HepG2 (cell line): ENCODE data around the gene ALG14. TPM values are rescaled to one million over a fixed set of nuclear protein-coding genes. Genes with fewer than 3 reads are reported as not detected.
"Not testable (repeated sequence)": the region's sequence is repeated elsewhere in the genome, so short reads cannot be mapped to it uniquely, and the experiment has no call there.

Experiments used
- ATAC-seq: fragments of 200-7000 bp; cut with Tn5 transposase; 3 replicates; pipeline ENCODE4 v1.9.1; 2020; ENCODE audit warnings: mild to moderate bottlenecking, moderate library complexity
- BruUV-seq: library from RNA; stranded (reverse); fragments of 400-500 nt; replicated peaks from 2 replicates; lab custom pipeline; 2021; lab: Mats Ljungman, UMichigan
- CTCF ChIA-PET: fragments of 300-600 bp; formaldehyde crosslinking; extraction: SDS; loops from one replicate; lab custom pipeline; 2021; ENCODE audit warnings: low total read pairs, inconsistent platforms, low intra/inter-chr PET ratio; lab: Yijun Ruan, JAX
- POLR2A ChIA-PET: fragments of 350-600 bp; sonication (Branson Sonifier 250); formaldehyde crosslinking; loops from one replicate; lab custom pipeline; 2020; ENCODE audit warnings: antibody characterized with exemption, inconsistent platforms; lab: Yijun Ruan, JAX
- DNase-seq: peaks from one replicate; pipeline ENCODE4 v3.0.0-alpha.2; 2015; ENCODE audit warnings: low spot score
- FAIRE-seq: peaks from 3 replicates; lab custom pipeline; 2011; peaks lifted over from hg19 to GRCh38; lab: Jason Lieb, UNC
- H2AFZ ChIP-seq: one replicate; pipeline ENCODE4 v1.6.1; 2011; ENCODE audit warnings: low read length, inconsistent platforms
- H3K27ac ChIP-seq: fragments of 300-600 bp; 3 replicates; pipeline ENCODE4 v1.8.0; 2011; ENCODE audit warnings: mixed run types, mild to moderate bottlenecking, mixed read lengths, low read length, inconsistent platforms; ENCODE audit not compliant: insufficient read depth; ENCODE audit errors: extremely low read length
- H3K27me3 ChIP-seq, 2 experiments: fragments of 200-600 bp in 1 of 2; 2 replicates in 1 of 2; 3 replicates in 1 of 2; pipeline versions ENCODE4 v1.6.0 to v1.8.0; 2011; ENCODE audit warnings: low read length in 2 of 2, mild to moderate bottlenecking in 2 of 2, moderate library complexity in 2 of 2, inconsistent platforms in 1 of 2; ENCODE audit not compliant: insufficient read depth in 2 of 2, control insufficient read depth in 1 of 2
- H3K36me3 ChIP-seq, 2 experiments: fragments of 200-600 bp in 1 of 2; replicated peaks in 1 of 2; 2 replicates in 1 of 2; 3 replicates in 1 of 2; pipeline versions ENCODE4 v1.5.1 to v1.8.0; 2011; ENCODE audit warnings: low read length in 2 of 2, inconsistent platforms in 1 of 2; ENCODE audit not compliant: insufficient read depth in 2 of 2, control insufficient read depth in 1 of 2
- H3K4me1 ChIP-seq: 2 replicates; pipeline ENCODE4 v1.5.1; 2012; ENCODE audit warnings: low read length, inconsistent platforms; ENCODE audit not compliant: insufficient read depth
- H3K4me2 ChIP-seq: 2 replicates; pipeline ENCODE4 v1.6.0; 2011; ENCODE audit warnings: low read depth, low read length, inconsistent platforms
- H3K4me3 ChIP-seq, 3 experiments: fragments of 200-600 bp in 1 of 3; sonication (generic), shearing (Covaris generic) in 1 of 3; replicated peaks in 1 of 3; 2 replicates each; pipeline ENCODE4 v1.5.1; 2011 to 2016; ENCODE audit warnings: low read length in 3 of 3, inconsistent platforms in 2 of 3, low read depth in 2 of 3, mild to moderate bottlenecking in 2 of 3, control low read depth in 1 of 3, mixed read lengths in 1 of 3; ENCODE audit not compliant: insufficient read depth in 1 of 3
- H3K79me2 ChIP-seq: one replicate; pipeline ENCODE4 v1.6.1; 2011; ENCODE audit warnings: low read length, inconsistent platforms; ENCODE audit not compliant: insufficient read depth
- H3K9ac ChIP-seq: 2 replicates; pipeline ENCODE4 v1.6.0; 2011; ENCODE audit warnings: mild to moderate bottlenecking, low read depth, low read length, inconsistent platforms; ENCODE audit not compliant: insufficient read depth
- H3K9me3 ChIP-seq: 2 replicates; pipeline ENCODE4 v1.5.1; 2012; ENCODE audit warnings: mild to moderate bottlenecking, low read length
- H4K20me1 ChIP-seq: 2 replicates; pipeline ENCODE4 v1.6.0; 2011; ENCODE audit warnings: inconsistent platforms, mild to moderate bottlenecking, low read length, moderate library complexity; ENCODE audit not compliant: insufficient read depth
- TRIM24 ChIP-seq: sonication (generic); formaldehyde crosslinking; IDR thresholded peaks from 2 replicates; pipeline ENCODE4 v1.8.0; 2022; ENCODE audit warnings: mild to moderate bottlenecking, missing genetic modification reagents
- ZNF17 ChIP-seq: sonication (generic); formaldehyde crosslinking; IDR thresholded peaks from 2 replicates; pipeline ENCODE4 v1.5.0; 2020; ENCODE audit warnings: mild to moderate bottlenecking, missing genetic modification reagents
- WGBS: methylation state at CpG from one replicate; pipeline ENCODE4 v1.1.6; 2017; ENCODE audit warnings: low lambda C conversion rate; 5-methylcytosine and 5-hydroxymethylcytosine counted together
- in situ Hi-C: cut with HindIII; loops from 2 replicates; pipeline ENCODE4 v1.10.0; 2017; ENCODE audit warnings: low pct_unique_long_range_greater_than_20kb; ENCODE audit not compliant: extremely low pct_ligation_motif_present
- intact Hi-C: fragments of 100-400 bp; cut with micrococcal nuclease; formaldehyde crosslinking; loops from one replicate; pipeline ENCODE4 v1.10.0; 2022; ENCODE audit not compliant: unreplicated experiment
- polyA plus RNA-seq, 8 experiments: library from polyadenylated mRNA; depleted of rRNA in 3 of 8; stranded (reverse) in 7 of 8; unstranded in 1 of 8; fragments of >200 nt; fragmentation: Illumina TruSeq in 4 of 8; extraction: Trizol in 4 of 8; gene quantifications; 2 replicates each; pipeline versions ENCODE4 v1.2.1 to v1.2.3, GENCODE V29; 2011 to 2016; ENCODE audit warnings: low read depth in 4 of 8, missing spikeins in 1 of 8, mixed read lengths in 1 of 8; ENCODE audit not compliant: insufficient read depth in 1 of 8
- total RNA-seq, 5 experiments: library from RNA; depleted of rRNA; stranded (reverse); fragments of >200 nt; fragmentation: Illumina TruSeq; extraction: Trizol; gene quantifications; 2 replicates each; pipeline ENCODE4 v1.2.3, GENCODE V29; 2016; ENCODE audit warnings: low read depth in 1 of 5

The ALG14 gene
- total and polyA plus RNA-seq, 2 of the 13 experiments (the other 11 are each of a cell fraction or from before 2014, with no cell fraction given): 4.5 to 12.7 TPM

- no peak for FAIRE-seq
Observed at GRCh38 chr1:94998114-94998513, 74.6 kb downstream of the ALG14 start.

GRCh38 chr1:94995536-94995935 lies 77.2 kb downstream of the ALG14 start:
- H3K4me3 ChIP-seq, DNase-seq, H3K79me2 ChIP-seq, BruUV-seq, intact Hi-C loops, FAIRE-seq, in situ Hi-C loops, ATAC-seq, H3K27me3 ChIP-seq, H4K20me1 ChIP-seq, H3K27ac ChIP-seq, H3K9me3 ChIP-seq, H3K4me2 ChIP-seq, POLR2A ChIA-PET, H3K36me3 ChIP-seq, CTCF ChIA-PET, H2AFZ ChIP-seq, H3K9ac ChIP-seq: not testable (repeated sequence)
- 94% methylated on average over 6 of the region's 6 CpGs for WGBS
- peaks cover 21% of the 10 kb centered on the region for H3K4me1 ChIP-seq

More at GRCh38 chr1:94998114-94998513, 74.6 kb downstream of the ALG14 start:
- peaks cover 29% of the 10 kb centered on the region for H3K4me1 ChIP-seq
- H3K79me2 ChIP-seq: no peaks in the 10 kb centered on the region
- H3K27ac ChIP-seq: no peak overlapping the region
- TF ChIP-seq ZNF17 (no peak), TRIM24 (CRISPR knock-in tag) (no peak)
- no peaks in the 10 kb centered on the region for H4K20me1 ChIP-seq
- no peak for DNase-seq
- ChIA-PET CTCF (no interaction called here), POLR2A (no interaction called here)
- intact Hi-C loops (no loop called here), in situ Hi-C loops (no loop called here)
- no peaks in the 10 kb centered on the region; a peak in 1 of 5 replicates for H3K27me3 ChIP-seq
- H3K4me3 ChIP-seq: no peak overlapping the region
- no peak overlapping the region for H3K9ac ChIP-seq
- WGBS: 95% methylated on average over 3 of the region's 3 CpGs
- H2AFZ ChIP-seq: no peak overlapping the region
- no peak for ATAC-seq
- H3K4me2 ChIP-seq: no peak overlapping the region
- BruUV-seq: no TSS peak
- H3K9me3 ChIP-seq: no peaks in the 10 kb centered on the region
- H3K36me3 ChIP-seq: no peaks in the 10 kb centered on the region
